Measurements from ENCODE around the gene KRT6B.
"Not testable (repeated sequence)": the region's sequence is repeated elsewhere in the genome, so short reads cannot be mapped to it uniquely, and the experiment has no call there.

Gene KRT6B

GRCh38 chr12:52452101-52452500, at the start of gene KRT6B:
Gene KRT6B (minus strand): TSS chr12:52452146. CDS start chr12:52452078, 68 bp downstream.
- Histone ChIP-seq H3K4me1 (ENCODE audit: insufficient read depth, low read length) (no peaks in the 10 kb centered on the region), H3K9ac (ENCODE audit: low read depth, low read length) (no peak within 1 kb of the TSS), H3K36me3 (ENCODE audit: insufficient read depth, low read length) (no peaks in the 10 kb centered on the region), H3K9me3 (ENCODE audit: control insufficient read depth, insufficient read depth, low read length) (no peaks in the 10 kb centered on the region)

- Histone ChIP-seq H3K9me3 (ENCODE audit: control insufficient read depth, insufficient read depth, low read length) (no peaks in the 10 kb centered on the region; the same call in 1 of the 2 replicates), H3K9ac (ENCODE audit: low read depth, low read length) (no peak overlapping the region), H3K36me3 (ENCODE audit: insufficient read depth, low read length) (no peaks in the 10 kb centered on the region), H3K4me1 (ENCODE audit: insufficient read depth, low read length) (peaks cover 5% of the 10 kb centered on the region; the same call in 1 of the 2 replicates)
Observed at GRCh38 chr12:52501490-52501889, 49.5 kb upstream of the KRT6B start.

DNA sequence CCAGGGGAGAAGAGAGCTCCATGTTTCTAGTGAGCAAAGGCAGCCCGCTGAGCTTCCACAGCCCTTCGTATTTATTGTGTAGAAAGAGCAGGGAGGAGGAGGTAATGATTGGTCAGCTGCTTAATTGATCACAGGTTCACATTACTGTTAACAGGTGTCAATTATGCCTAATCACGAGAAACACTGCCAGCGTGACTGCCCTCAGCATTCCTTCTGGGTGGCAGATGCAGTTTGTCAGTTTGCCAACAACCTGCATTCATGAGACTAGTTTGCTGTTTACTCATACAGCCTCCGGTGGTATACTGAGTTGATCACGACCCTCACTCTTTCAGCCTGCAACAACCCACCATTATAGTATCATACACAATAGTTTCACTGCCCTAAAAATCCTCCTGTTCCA, 48.6 kb upstream of the KRT6B start:
- H3K9me3 ChIP-seq (ENCODE audit: control insufficient read depth, insufficient read depth, low read length); H3K9ac ChIP-seq (ENCODE audit: low read depth, low read length); H3K36me3 ChIP-seq (ENCODE audit: insufficient read depth, low read length): not testable (repeated sequence)
- H3K4me1 ChIP-seq (ENCODE audit: insufficient read depth, low read length), result peaks cover 14% of the 10 kb centered on the region

DNA sequence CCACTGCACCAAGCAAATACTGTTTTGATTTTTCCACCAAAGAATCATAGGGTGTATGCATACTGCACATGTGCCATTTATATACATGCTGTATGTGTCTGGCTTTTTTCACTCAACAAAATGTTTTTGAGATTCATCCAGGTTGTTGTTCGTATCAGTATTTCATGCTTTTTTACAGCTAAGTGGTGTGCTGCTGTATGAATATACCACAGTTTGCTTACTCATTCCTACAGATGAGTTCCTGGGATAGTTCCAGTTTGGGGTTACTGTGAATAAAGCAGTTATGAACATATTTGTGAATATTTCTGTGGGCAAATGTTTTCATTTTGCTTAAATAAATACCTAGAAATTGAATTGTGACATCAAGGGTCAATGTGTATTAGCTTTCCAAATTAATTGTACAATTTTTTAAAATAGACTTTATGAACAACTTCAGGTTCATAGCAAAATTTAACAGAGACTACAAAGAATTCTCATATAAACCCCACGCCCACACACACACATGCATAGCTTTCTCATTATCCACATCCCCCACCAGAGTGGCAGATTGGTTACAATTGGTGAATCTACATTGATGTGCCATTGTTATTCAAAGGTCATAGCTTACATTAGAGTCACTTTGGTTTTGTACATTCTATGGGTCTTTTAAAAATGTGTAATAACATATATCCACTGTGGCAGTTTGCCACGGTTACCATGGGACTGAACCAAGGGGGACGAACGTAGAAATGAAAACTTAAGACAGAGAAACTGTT, 48.0 kb upstream of the KRT6B start:
- peaks cover 20% of the 10 kb centered on the region for H3K4me1 ChIP-seq (ENCODE audit: insufficient read depth, low read length)
- H3K9ac ChIP-seq (ENCODE audit: low read depth, low read length), result no peak overlapping the region
- no peaks in the 10 kb centered on the region for H3K36me3 ChIP-seq (ENCODE audit: insufficient read depth, low read length)
- H3K9me3 ChIP-seq (ENCODE audit: control insufficient read depth, insufficient read depth, low read length), result no peaks in the 10 kb centered on the region

GRCh38 chr12:52498946-52499345, 47.0 kb upstream of the KRT6B start:
- peaks cover 21% of the 10 kb centered on the region for H3K4me1 ChIP-seq (ENCODE audit: insufficient read depth, low read length)
- no peaks in the 10 kb centered on the region for H3K9me3 ChIP-seq (ENCODE audit: control insufficient read depth, insufficient read depth, low read length)
- H3K36me3 ChIP-seq (ENCODE audit: insufficient read depth, low read length), result no peaks in the 10 kb centered on the region
- H3K9ac ChIP-seq (ENCODE audit: low read depth, low read length), result no peak overlapping the region

GRCh38 chr12:52497975-52498374, 46.0 kb upstream of the KRT6B start:
- no peaks in the 10 kb centered on the region for H3K36me3 ChIP-seq (ENCODE audit: insufficient read depth, low read length)
- no peaks in the 10 kb centered on the region for H3K9me3 ChIP-seq (ENCODE audit: control insufficient read depth, insufficient read depth, low read length)
- peaks cover 21% of the 10 kb centered on the region for H3K4me1 ChIP-seq (ENCODE audit: insufficient read depth, low read length)
- no peak overlapping the region for H3K9ac ChIP-seq (ENCODE audit: low read depth, low read length)

DNA sequence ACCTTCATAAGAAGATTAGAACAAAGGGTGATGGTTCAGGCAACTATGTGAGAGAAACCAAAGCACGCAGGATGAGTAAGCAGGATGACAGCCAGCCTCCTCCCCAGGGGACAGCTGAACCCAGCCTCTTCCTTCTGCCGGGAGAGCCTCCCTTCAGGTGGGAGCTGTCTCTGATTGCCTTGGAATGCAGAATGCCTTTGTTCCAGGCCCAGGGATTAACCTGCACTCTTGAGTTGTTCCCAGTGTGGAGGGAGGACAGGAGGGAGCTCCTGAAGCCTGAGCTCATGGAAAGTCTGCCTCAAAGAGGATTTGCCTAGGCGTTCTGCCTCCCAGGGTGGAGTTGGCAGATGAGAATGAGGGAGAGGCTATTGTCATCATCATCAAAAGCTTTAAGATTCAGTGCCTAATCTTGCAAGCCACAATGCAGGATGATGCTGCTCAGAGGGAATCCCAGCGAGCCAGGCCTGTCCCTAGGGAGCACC, 44.7 kb upstream of the KRT6B start:
- no peaks in the 10 kb centered on the region for H3K9me3 ChIP-seq (ENCODE audit: control insufficient read depth, insufficient read depth, low read length)
- peaks cover 21% of the 10 kb centered on the region for H3K4me1 ChIP-seq (ENCODE audit: insufficient read depth, low read length)
- H3K36me3 ChIP-seq (ENCODE audit: insufficient read depth, low read length), result no peaks in the 10 kb centered on the region
- H3K9ac ChIP-seq (ENCODE audit: low read depth, low read length), result no peak overlapping the region

- Histone ChIP-seq H3K9ac (ENCODE audit: low read depth, low read length) (no peak overlapping the region), H3K36me3 (ENCODE audit: insufficient read depth, low read length) (no peaks in the 10 kb centered on the region), H3K9me3 (ENCODE audit: control insufficient read depth, insufficient read depth, low read length) (no peaks in the 10 kb centered on the region), H3K4me1 (ENCODE audit: insufficient read depth, low read length) (peaks cover 21% of the 10 kb centered on the region)
Observed at GRCh38 chr12:52496054-52496453, 44.1 kb upstream of the KRT6B start.

DNA sequence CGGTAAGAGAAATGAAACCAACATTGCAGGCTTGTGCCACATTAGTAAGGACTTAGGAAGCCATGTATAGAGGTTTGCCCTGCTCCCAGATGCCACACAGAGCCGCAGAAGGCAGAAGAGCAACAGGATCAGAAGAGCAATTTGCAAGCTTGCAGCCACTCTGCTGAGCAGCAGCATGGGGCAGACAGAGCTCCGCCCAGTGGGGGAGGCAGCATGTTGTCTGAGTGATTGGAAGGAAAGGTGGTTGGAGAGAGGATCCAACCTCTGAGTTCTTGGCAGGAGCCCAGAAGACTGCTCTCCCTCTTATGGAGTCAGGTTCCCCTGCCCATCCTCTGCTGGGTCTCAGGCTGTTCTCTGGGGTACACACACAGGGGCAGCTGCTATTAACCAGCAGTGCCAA, 43.4 kb upstream of the KRT6B start:
- Histone ChIP-seq H3K9ac (ENCODE audit: low read depth, low read length) (no peak overlapping the region), H3K36me3 (ENCODE audit: insufficient read depth, low read length) (no peaks in the 10 kb centered on the region), H3K4me1 (ENCODE audit: insufficient read depth, low read length) (peaks cover 21% of the 10 kb centered on the region), H3K9me3 (ENCODE audit: control insufficient read depth, insufficient read depth, low read length) (no peaks in the 10 kb centered on the region)

- Histone ChIP-seq H3K9me3 (ENCODE audit: control insufficient read depth, insufficient read depth, low read length) (peaks cover 1% of the 10 kb centered on the region; the same call in 1 of the 2 replicates), H3K9ac (ENCODE audit: low read depth, low read length) (no peak overlapping the region), H3K36me3 (ENCODE audit: insufficient read depth, low read length) (no peaks in the 10 kb centered on the region), H3K4me1 (ENCODE audit: insufficient read depth, low read length) (peaks cover 21% of the 10 kb centered on the region)
Observed at GRCh38 chr12:52494518-52494917, 42.6 kb upstream of the KRT6B start.

DNA sequence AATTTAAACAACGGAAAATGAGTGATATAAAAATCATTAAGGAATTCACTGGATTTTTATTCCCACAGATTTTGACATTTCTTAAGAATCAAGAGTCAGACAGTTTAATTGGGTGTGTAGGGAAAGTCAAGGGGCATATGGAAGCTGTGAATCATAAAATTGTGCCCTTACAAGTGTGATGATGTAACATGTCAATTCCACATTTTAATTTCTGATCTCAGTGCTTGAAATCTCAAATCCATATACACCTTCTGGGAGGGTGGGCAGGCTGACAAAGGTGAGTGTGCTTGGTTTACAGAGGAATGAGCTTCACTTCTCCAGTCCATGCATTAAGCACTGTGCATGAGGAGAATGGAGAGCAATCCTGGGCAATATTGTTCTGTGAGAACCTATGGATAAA, 42.2 kb upstream of the KRT6B start:
- peaks cover 21% of the 10 kb centered on the region for H3K4me1 ChIP-seq (ENCODE audit: insufficient read depth, low read length)
- no peaks in the 10 kb centered on the region for H3K36me3 ChIP-seq (ENCODE audit: insufficient read depth, low read length)
- peaks cover 2% of the 10 kb centered on the region; the same call in 1 of the 2 replicates for H3K9me3 ChIP-seq (ENCODE audit: control insufficient read depth, insufficient read depth, low read length)
- no peak overlapping the region for H3K9ac ChIP-seq (ENCODE audit: low read depth, low read length)

DNA sequence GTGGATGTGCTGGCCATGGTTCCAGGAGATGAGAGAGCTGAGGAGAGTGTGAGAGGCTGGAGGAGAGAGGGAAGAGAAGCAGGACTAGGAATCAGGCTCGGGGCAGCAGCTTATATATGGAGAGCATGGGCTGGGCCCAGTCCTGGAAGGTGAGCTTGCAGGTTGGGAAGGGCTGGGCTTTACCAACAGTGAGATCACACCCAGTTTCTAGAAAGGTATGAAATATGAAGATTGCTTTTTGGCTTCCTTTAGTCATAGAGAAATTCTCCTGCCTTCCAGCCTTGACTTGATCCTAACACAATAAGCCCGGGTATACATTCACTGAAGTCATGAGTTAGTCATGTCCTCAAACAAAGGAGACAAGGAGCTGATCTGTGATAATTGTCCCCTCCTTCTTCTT, 41.2 kb upstream of the KRT6B start, which contains the start of gene KRT6A:
KRT6A (minus strand) TSS at position 86 of the 400 bp plus-strand sequence; CDS start at position 17, 69 bp downstream.
- Histone ChIP-seq H3K4me1 (ENCODE audit: insufficient read depth, low read length) (peaks cover 21% of the 10 kb centered on the region), H3K36me3 (ENCODE audit: insufficient read depth, low read length) (no peaks in the 10 kb centered on the region)

DNA sequence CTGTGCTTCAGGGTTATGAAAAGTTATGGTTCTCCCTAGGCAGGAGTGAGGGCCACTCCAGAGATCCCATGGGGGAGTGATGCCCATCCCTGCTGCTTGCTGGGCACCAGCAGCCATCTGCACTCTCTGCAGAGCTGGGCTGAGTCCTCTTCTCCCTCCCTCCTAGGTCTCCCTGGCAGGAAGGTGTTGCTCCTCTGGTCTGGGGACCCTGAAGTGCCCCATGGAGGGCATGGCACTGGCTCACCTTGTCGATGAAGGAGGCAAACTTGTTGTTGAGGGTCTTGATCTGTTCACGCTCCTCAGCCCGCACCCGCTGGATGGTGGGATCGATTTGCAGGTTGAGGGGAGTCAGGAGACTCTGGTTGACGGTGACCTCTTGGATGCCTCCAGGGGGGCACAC, 40.5 kb upstream of the KRT6B start:
- H3K9ac ChIP-seq (ENCODE audit: low read depth, low read length); H3K36me3 ChIP-seq (ENCODE audit: insufficient read depth, low read length); H3K9me3 ChIP-seq (ENCODE audit: control insufficient read depth, insufficient read depth, low read length): not testable (repeated sequence)
- H3K4me1 ChIP-seq (ENCODE audit: insufficient read depth, low read length), result peaks cover 21% of the 10 kb centered on the region

More for the DNA sequence above, 41.2 kb upstream of the KRT6B start, which contains the start of gene KRT6A:
- H3K9me3 ChIP-seq (ENCODE audit: control insufficient read depth, insufficient read depth, low read length), result peaks cover 2% of the 10 kb centered on the region; the same call in 1 of the 2 replicates
- no peak within 1 kb of the TSS for H3K9ac ChIP-seq (ENCODE audit: low read depth, low read length)

DNA sequence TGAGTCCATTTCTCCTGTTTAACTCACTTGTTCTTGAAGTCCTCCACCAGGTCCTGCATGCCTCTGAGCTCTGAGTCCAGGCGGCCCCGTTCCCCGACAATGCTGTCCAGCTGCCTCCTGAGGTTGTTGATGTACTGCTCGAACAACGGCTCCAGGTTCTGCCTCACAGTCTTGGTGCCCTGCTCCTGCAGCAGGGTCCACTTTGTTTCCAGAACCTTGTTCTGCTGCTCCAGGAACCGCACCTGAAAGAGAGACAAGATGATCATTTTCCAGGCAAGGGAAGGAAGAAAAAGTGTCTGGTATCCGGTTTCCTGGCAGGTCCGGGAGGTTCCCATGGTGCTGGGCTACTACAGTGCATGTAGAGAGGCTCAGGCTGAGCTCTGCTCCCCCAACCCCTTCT, 39.5 kb upstream of the KRT6B start:
- not testable (repeated sequence) for H3K9ac ChIP-seq (ENCODE audit: low read depth, low read length); H3K36me3 ChIP-seq (ENCODE audit: insufficient read depth, low read length); H3K9me3 ChIP-seq (ENCODE audit: control insufficient read depth, insufficient read depth, low read length)
- peaks cover 16% of the 10 kb centered on the region for H3K4me1 ChIP-seq (ENCODE audit: insufficient read depth, low read length)

- H3K9me3 ChIP-seq (ENCODE audit: control insufficient read depth, insufficient read depth, low read length), result peaks cover 2% of the 10 kb centered on the region; the same call in 1 of the 2 replicates
- H3K36me3 ChIP-seq (ENCODE audit: insufficient read depth, low read length), result no peaks in the 10 kb centered on the region
- no peak overlapping the region for H3K9ac ChIP-seq (ENCODE audit: low read depth, low read length)
- H3K4me1 ChIP-seq (ENCODE audit: insufficient read depth, low read length), result no peaks in the 10 kb centered on the region
Observed at GRCh38 chr12:52488736-52489135, 36.8 kb upstream of the KRT6B start.
